Measurements from ENCODE around the gene SLC37A1. TPM values are rescaled to one million over a fixed set of nuclear protein-coding genes. Genes with fewer than 3 reads are reported as not detected.

SLC37A1 gene
- polyA plus RNA-seq, 4 donors = 30.0 to 80.7 (median 37.6) TPM

DNA sequence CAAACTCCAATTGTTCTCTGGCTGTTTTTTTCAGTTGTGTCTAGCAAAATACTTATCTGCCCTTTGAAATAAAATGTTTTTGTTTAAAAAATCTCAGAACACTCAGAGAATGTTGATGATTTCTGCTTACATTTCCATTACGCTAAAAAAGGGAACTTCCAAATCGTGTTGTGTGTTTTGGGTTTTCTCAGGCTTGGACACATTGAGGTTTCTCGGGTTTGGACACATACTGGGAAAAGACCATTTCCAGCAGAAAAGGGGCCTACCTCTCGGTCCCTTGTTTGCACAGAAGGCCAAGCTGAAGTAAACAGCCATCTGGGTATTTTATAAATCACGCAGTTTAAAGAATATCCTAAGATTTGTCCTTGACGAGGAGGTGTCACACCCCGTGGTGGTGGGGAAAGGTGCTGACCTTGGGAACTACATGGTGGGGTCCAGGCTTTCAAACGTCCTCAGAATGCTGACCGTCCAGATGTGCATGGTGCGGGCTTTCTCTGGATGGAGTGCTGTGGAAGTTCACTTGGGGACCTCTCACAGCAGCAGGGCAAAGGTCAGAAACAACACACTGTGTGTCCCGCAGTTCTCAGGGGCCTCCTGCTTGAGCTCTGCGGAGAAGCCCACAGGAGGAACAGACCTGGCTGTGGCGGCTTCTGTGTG is 67.8 kb downstream of the SLC37A1 start:
- 71 to 80% (median 78%) methylated on average over 13 of the region's 13 CpGs for WGBS, 3 donors
- Histone ChIP-seq H3K27me3 (ENCODE audit: control insufficient read depth in 3 of 3, insufficient read depth in 3 of 3, low read length in 3 of 3) (no peaks in the 10 kb centered on the region), H3K4me1 (ENCODE audit: control insufficient read depth in 3 of 3, insufficient read depth in 2 of 3, low read depth in 1 of 3, low read length in 2 of 3) (no peaks in the 10 kb centered on the region), H3K4me3 (ENCODE audit: low read depth in 1 of 3, low read length in 3 of 3) (no peak overlapping the region), H3K36me3 (ENCODE audit: control insufficient read depth in 3 of 3, insufficient read depth in 2 of 3, low read depth in 1 of 3, low read length in 3 of 3) (peaks cover 0 to 43% (median 4%) of the 10 kb centered on the region in 3 donors), H3K27ac (ENCODE audit: low read depth in 1 of 3, low read length in 2 of 3) (no peak overlapping the region), H3K9me3 (ENCODE audit: control insufficient read depth in 2 of 2, insufficient read depth in 1 of 2, low read depth in 1 of 2, low read length in 1 of 2) (no peaks in the 10 kb centered on the region)
- DNase-seq (no peak), FAIRE-seq (no peak)

DNA sequence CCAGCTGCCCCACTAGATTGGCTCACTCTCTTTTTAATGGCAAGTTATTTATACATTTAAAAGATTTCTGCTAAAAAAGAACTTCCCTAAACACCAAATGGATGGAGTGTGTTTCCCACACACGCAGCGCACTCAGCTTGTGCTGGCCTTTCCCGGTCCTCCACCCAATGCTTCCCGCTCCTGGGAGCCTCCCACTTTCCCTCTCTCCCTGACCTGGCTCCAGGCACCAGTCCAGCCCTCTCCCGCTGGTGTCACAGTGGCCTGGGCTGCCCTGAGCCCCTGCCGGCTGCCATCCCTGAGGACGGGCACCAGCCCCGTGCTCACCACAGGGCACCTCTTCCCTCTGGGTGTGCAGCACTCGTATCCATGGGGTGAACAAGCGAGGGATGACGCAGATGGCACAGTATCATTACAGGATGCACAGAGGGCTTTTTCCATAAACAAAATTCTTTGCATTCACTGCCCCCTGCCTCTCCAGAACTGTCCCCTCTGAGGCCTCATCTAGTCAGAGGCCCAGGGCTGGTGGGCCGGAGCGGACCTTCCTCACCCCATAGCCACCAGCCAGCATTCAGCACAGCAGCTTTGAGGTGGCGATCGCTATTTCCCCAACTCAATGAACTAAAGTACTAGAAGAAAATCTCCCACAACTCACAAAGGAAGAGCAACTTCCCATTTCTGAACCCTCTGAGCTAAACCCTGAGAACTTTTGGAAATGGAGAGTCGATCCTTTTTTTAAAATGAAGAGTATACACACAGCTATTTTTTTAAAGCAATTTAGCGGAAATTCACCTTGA is 68.5 kb downstream of the SLC37A1 start:
- H3K27me3 ChIP-seq (ENCODE audit: control insufficient read depth in 3 of 3, insufficient read depth in 3 of 3, low read length in 3 of 3) = no peaks in the 10 kb centered on the region
- no peak overlapping the region for H3K4me3 ChIP-seq (ENCODE audit: low read depth in 1 of 3, low read length in 3 of 3)
- no peak for DNase-seq
- no peak for FAIRE-seq
- H3K27ac ChIP-seq (ENCODE audit: low read depth in 1 of 3, low read length in 2 of 3) = no peak overlapping the region
- H3K4me1 ChIP-seq (ENCODE audit: control insufficient read depth in 3 of 3, insufficient read depth in 2 of 3, low read depth in 1 of 3, low read length in 2 of 3) = no peaks in the 10 kb centered on the region
- no peaks in the 10 kb centered on the region for H3K9me3 ChIP-seq (ENCODE audit: control insufficient read depth in 2 of 2, insufficient read depth in 1 of 2, low read depth in 1 of 2, low read length in 1 of 2)
- 81 to 88% (median 85%) methylated on average over 17 of the region's 17 CpGs for WGBS, 3 donors
- H3K36me3 ChIP-seq (ENCODE audit: control insufficient read depth in 3 of 3, insufficient read depth in 2 of 3, low read depth in 1 of 3, low read length in 3 of 3) = peaks cover 0 to 43% (median 4%) of the 10 kb centered on the region in 3 donors

- no peak for FAIRE-seq
- no peak overlapping the region for H3K27ac ChIP-seq (ENCODE audit: low read depth in 1 of 3, low read length in 2 of 3)
- H3K36me3 ChIP-seq (ENCODE audit: control insufficient read depth in 3 of 3, insufficient read depth in 2 of 3, low read depth in 1 of 3, low read length in 3 of 3) = peaks cover 0 to 40% (median 2%) of the 10 kb centered on the region in 3 donors
- DNase-seq = no peak
- no peaks in the 10 kb centered on the region for H3K9me3 ChIP-seq (ENCODE audit: control insufficient read depth in 2 of 2, insufficient read depth in 1 of 2, low read depth in 1 of 2, low read length in 1 of 2)
- no peak overlapping the region for H3K4me3 ChIP-seq (ENCODE audit: low read depth in 1 of 3, low read length in 3 of 3)
- no peaks in the 10 kb centered on the region for H3K4me1 ChIP-seq (ENCODE audit: control insufficient read depth in 3 of 3, insufficient read depth in 2 of 3, low read depth in 1 of 3, low read length in 2 of 3)
- no peaks in the 10 kb centered on the region for H3K27me3 ChIP-seq (ENCODE audit: control insufficient read depth in 3 of 3, insufficient read depth in 3 of 3, low read length in 3 of 3)
- WGBS, 3 donors = 89 to 95% (median 94%) methylated on average over 22 of the region's 22 CpGs
These were observed 69.3 kb downstream of the SLC37A1 start for GRCh38 chr21:42582787-42583476.

GRCh38 chr21:42583477-42584295 is 70.0 kb downstream of the SLC37A1 start:
- DNase-seq (no peak), FAIRE-seq (no peak)
- Histone ChIP-seq H3K4me3 (ENCODE audit: low read depth in 1 of 3, low read length in 3 of 3) (no peak overlapping the region), H3K27me3 (ENCODE audit: control insufficient read depth in 3 of 3, insufficient read depth in 3 of 3, low read length in 3 of 3) (no peaks in the 10 kb centered on the region), H3K27ac (ENCODE audit: low read depth in 1 of 3, low read length in 2 of 3) (no peak overlapping the region), H3K9me3 (ENCODE audit: control insufficient read depth in 2 of 2, insufficient read depth in 1 of 2, low read depth in 1 of 2, low read length in 1 of 2) (no peaks in the 10 kb centered on the region), H3K4me1 (ENCODE audit: control insufficient read depth in 3 of 3, insufficient read depth in 2 of 3, low read depth in 1 of 3, low read length in 2 of 3) (no peaks in the 10 kb centered on the region), H3K36me3 (ENCODE audit: control insufficient read depth in 3 of 3, insufficient read depth in 2 of 3, low read depth in 1 of 3, low read length in 3 of 3) (peaks cover 0 to 35% (median 0%) of the 10 kb centered on the region in 3 donors)
- 60 to 78% (median 78%) methylated on average over 15 to 20 of the region's 20 CpGs for WGBS, 3 donors

DNA sequence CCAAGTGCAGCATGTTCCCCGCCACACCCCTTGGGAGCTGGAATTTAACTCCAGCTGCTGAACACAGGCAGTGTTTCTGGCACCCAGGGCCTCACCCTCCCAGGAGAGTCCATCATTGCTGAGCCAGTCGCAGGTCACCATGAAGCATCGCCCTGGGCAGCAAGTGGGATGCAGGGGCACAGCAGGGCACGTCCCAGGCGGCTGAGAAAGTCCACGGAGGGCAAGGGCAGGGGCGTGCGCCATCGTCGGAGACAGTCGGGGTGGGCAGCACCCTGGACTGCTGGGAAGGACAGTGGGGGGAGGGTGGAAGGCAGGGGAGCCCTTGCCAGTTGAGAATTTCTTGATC is 70.6 kb downstream of the SLC37A1 start:
- DNase-seq (no peak), FAIRE-seq (no peak)
- 63 to 86% (median 75%) methylated on average over 11 of the region's 11 CpGs for WGBS, 3 donors
- Histone ChIP-seq H3K27me3 (ENCODE audit: control insufficient read depth in 3 of 3, insufficient read depth in 3 of 3, low read length in 3 of 3) (no peaks in the 10 kb centered on the region), H3K4me1 (ENCODE audit: control insufficient read depth in 3 of 3, insufficient read depth in 2 of 3, low read depth in 1 of 3, low read length in 2 of 3) (no peaks in the 10 kb centered on the region), H3K9me3 (ENCODE audit: control insufficient read depth in 2 of 2, insufficient read depth in 1 of 2, low read depth in 1 of 2, low read length in 1 of 2) (no peaks in the 10 kb centered on the region), H3K27ac (ENCODE audit: low read depth in 1 of 3, low read length in 2 of 3) (no peak overlapping the region), H3K36me3 (ENCODE audit: control insufficient read depth in 3 of 3, insufficient read depth in 2 of 3, low read depth in 1 of 3, low read length in 3 of 3) (peaks cover 0 to 30% (median 0%) of the 10 kb centered on the region in 3 donors), H3K4me3 (ENCODE audit: low read depth in 1 of 3, low read length in 3 of 3) (no peak overlapping the region)

DNA sequence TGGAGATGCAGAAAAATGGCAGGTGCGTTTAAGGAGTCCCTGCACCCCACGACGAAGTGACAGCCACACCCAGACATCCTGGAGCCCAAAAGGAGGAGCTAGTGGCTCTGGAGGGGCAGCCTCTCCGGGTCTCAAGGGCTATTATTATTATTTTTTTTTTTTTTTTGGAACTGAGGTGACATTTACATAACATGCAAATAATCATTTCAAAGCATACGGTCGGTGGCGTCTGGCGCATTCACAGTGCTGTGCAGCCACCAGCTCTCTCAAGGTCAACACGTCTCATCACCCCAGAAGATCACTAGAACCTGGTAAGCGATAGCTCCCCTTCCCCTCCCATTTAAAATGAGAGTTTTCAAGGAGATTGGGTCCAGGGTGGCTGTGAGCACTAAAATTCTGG is 72.2 kb downstream of the SLC37A1 start:
- Histone ChIP-seq H3K4me3 (ENCODE audit: low read depth in 1 of 3, low read length in 3 of 3) (no peak overlapping the region), H3K27ac (ENCODE audit: low read depth in 1 of 3, low read length in 2 of 3) (no peak overlapping the region), H3K4me1 (ENCODE audit: control insufficient read depth in 3 of 3, insufficient read depth in 2 of 3, low read depth in 1 of 3, low read length in 2 of 3) (no peaks in the 10 kb centered on the region), H3K9me3 (ENCODE audit: control insufficient read depth in 2 of 2, insufficient read depth in 1 of 2, low read depth in 1 of 2, low read length in 1 of 2) (no peaks in the 10 kb centered on the region), H3K27me3 (ENCODE audit: control insufficient read depth in 3 of 3, insufficient read depth in 3 of 3, low read length in 3 of 3) (no peaks in the 10 kb centered on the region), H3K36me3 (ENCODE audit: control insufficient read depth in 3 of 3, insufficient read depth in 2 of 3, low read depth in 1 of 3, low read length in 3 of 3) (peaks cover 0 to 13% (median 0%) of the 10 kb centered on the region in 3 donors)
- DNase-seq (no peak), FAIRE-seq (no peak)
- 56 to 83% (median 57%) methylated on average over 10 of the region's 10 CpGs for WGBS, 3 donors

DNA sequence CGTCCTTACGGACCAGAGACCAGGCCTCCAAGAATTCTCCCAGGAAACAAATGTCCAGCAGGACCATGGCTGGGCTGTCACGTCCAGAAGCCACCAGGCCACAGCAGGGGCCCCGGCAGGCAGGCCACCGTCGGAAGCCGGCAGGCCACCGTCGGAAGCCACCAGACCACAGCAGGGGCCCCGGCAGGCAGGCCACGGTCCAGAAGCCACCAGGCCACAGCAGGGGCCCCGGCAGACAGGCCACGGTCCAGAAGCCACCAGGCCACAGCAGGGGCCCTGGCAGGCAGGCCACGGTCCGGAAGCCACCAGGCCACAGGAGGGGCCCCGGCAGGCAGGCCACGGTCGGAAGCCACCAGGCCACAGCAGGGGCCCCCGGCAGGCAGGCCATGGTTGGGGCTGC is 72.8 kb downstream of the SLC37A1 start:
- DNase-seq = no peak
- H3K9me3 ChIP-seq (ENCODE audit: control insufficient read depth in 2 of 2, insufficient read depth in 1 of 2, low read depth in 1 of 2, low read length in 1 of 2) = no peaks in the 10 kb centered on the region
- no peak overlapping the region for H3K27ac ChIP-seq (ENCODE audit: low read depth in 1 of 3, low read length in 2 of 3)
- H3K27me3 ChIP-seq (ENCODE audit: control insufficient read depth in 3 of 3, insufficient read depth in 3 of 3, low read length in 3 of 3) = no peaks in the 10 kb centered on the region
- 80 to 92% (median 83%) methylated on average over 18 to 19 of the region's 19 CpGs for WGBS, 3 donors
- no peak overlapping the region for H3K4me3 ChIP-seq (ENCODE audit: low read depth in 1 of 3, low read length in 3 of 3)
- no peak for FAIRE-seq
- H3K4me1 ChIP-seq (ENCODE audit: control insufficient read depth in 3 of 3, insufficient read depth in 2 of 3, low read depth in 1 of 3, low read length in 2 of 3) = no peaks in the 10 kb centered on the region
- H3K36me3 ChIP-seq (ENCODE audit: control insufficient read depth in 3 of 3, insufficient read depth in 2 of 3, low read depth in 1 of 3, low read length in 3 of 3) = peaks cover 0 to 11% (median 0%) of the 10 kb centered on the region in 3 donors

DNA sequence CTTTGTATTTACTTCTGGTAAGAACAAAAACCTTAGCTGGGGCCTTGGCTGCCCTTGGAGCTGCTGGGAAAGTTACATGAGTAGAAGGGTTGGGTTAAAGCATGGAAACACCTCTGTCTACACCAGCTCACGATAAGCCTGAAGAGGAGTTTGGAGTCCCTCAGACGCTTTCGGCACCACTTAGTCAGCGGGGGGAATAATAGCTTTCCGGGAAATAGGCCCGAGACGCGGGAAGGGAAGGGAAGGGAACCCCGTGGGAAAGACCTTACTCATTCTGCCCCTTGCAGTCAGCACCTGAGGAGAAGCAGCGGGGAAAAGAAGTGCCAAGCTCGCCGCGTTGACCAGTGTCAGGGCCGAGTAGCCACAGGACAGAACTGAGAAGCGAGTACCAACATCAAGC is 73.4 kb downstream of the SLC37A1 start:
- Histone ChIP-seq H3K27ac (ENCODE audit: low read depth in 1 of 3, low read length in 2 of 3) (no peak overlapping the region), H3K36me3 (ENCODE audit: control insufficient read depth in 3 of 3, insufficient read depth in 2 of 3, low read depth in 1 of 3, low read length in 3 of 3) (peaks cover 0 to 5% (median 0%) of the 10 kb centered on the region in 3 donors), H3K27me3 (ENCODE audit: control insufficient read depth in 3 of 3, insufficient read depth in 3 of 3, low read length in 3 of 3) (no peaks in the 10 kb centered on the region), H3K4me1 (ENCODE audit: control insufficient read depth in 3 of 3, insufficient read depth in 2 of 3, low read depth in 1 of 3, low read length in 2 of 3) (no peaks in the 10 kb centered on the region), H3K9me3 (ENCODE audit: control insufficient read depth in 2 of 2, insufficient read depth in 1 of 2, low read depth in 1 of 2, low read length in 1 of 2) (no peaks in the 10 kb centered on the region), H3K4me3 (ENCODE audit: low read depth in 1 of 3, low read length in 3 of 3) (no peak overlapping the region)
- DNase-seq (no peak), FAIRE-seq (no peak)
- WGBS, 3 donors = 87 to 92% (median 89%) methylated on average over 15 of the region's 15 CpGs

All from small intestine (tissue), 7 donors.